GM13977 (cell line): Measurements from ENCODE around the gene TMEM140.

Experiments
- DNase-seq: peaks from one replicate; pipeline ENCODE4 v3.0.0; 2012; ENCODE audit warnings: low spot score
- CTCF ChIP-seq: IDR thresholded peaks from 2 replicates; pipeline ENCODE4 v1.5.1; 2012; ENCODE audit warnings: mild to moderate bottlenecking, control low read depth; ENCODE audit not compliant: insufficient read depth; ENCODE audit errors: extremely low read depth, missing control alignments
- in situ Hi-C: fragments of 300-500 bp; cut with MboI; formaldehyde crosslinking; loops from one replicate; pipeline ENCODE4 v1.12.0; 2022; ENCODE audit warnings: low sequenced_read_pairs, low pct_unique_long_range_greater_than_20kb, mixed read lengths, inconsistent platforms; ENCODE audit not compliant: unreplicated experiment

The TMEM140 gene

GRCh38 chr7:135174941-135175340 lies 27.1 kb downstream of the TMEM140 start:
- no peak for DNase-seq
- in situ Hi-C loops = no loop called here
- no peak for TF ChIP-seq CTCF

DNA sequence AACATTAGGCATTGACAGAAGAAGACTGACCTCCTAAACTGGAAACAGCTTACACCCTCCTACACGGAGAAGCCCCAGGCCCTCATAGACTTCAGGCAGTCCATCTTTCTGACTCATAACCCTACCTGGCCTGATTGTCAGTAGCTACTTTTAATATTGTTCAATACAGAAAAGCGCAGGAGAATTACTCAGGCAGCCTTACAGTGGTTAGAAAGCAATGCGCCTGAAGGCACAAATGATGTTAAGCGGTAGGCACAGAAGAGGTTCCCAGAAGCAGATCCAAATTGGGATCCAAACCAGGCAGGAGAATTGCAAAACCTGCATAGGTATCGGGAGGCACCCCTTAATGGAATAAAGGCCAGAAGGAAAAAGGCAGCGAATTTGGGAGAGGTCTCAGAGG lies 28.1 kb downstream of the TMEM140 start:
- no peak for TF ChIP-seq CTCF
- in situ Hi-C loops = no loop called here
- no peak for DNase-seq

DNA sequence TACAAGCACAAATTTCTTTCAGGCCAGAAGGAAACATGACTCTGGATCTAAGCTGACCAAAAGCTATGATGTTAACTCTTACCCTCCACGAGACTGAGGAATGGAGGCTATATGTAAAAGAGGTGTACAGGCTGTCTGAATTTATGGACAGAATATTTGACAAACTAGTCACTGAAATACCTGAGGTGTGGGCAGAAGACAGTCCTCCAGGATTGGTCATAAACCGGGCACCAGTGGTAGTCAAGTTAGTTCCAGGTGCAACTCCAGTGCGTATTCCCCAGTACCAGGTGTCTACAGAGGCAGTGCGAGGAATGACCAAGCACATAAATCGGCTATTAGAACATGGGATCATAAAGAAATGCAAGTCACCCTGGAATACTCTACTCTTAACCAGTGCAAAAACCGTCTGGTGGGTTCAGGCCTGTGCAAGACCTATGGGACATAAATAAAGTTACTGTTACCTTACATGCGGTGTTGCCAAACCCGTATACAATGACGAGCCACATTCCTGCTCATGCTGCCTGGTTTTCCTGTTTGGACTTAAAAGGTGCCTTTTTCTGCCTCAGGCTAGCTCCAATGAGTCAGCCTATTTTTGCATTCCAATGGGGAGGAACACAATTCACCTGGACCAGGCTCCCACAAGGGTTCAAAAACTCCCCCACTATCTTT lies 29.3 kb downstream of the TMEM140 start:
- in situ Hi-C loops = no loop called here
- DNase-seq = no peak
- TF ChIP-seq CTCF = no peak

DNA sequence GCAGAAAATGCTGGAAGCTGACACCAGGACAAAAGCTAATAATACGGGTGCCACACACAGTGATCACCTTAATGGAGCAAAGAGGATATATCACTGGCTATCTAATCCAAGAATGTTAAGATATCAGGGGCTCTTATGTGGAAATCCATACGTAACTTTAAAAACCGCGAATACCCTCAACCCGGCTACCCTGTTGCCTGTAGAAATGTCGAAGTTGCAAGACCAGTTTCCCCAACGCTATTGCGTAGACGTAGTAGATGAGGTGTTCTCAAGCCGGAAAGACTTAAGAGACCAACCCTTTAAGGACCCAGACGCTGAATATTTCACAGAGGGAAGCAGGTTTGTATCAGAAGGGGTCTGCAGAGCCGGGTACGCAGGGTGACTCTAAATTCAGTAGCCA lies 30.5 kb downstream of the TMEM140 start:
- in situ Hi-C loops = no loop called here
- no peak for TF ChIP-seq CTCF
- no peak for DNase-seq

GRCh38 chr7:135179321-135179925 lies 31.6 kb downstream of the TMEM140 start:
- TF ChIP-seq CTCF = no peak
- in situ Hi-C loops = no loop called here

DNA sequence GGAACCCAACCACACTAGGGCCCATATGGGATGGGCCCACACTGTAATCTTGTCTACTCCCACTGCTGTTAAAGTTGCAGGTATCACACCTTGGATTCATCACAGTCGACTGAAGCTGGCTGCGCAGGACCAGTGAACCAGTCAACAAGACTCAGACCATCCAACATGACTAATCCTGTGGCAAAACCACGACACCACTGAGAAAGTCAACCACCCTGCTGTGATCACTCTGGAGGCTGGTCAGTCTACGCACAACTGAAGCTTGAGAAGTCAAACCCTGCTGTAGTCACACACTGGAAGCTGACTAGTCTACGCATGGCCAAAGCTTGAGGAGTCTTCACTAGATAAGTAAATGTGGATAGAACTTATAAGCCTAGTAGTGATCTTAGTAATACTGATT lies 32.2 kb downstream of the TMEM140 start:
- in situ Hi-C loops = no loop called here
- no peak for TF ChIP-seq CTCF
- DNase-seq = no peak

More at GRCh38 chr7:135179321-135179925, 31.6 kb downstream of the TMEM140 start:
- DNase-seq = no peak
